Activated CD8-positive, alpha-beta memory T cell treated with anti-CD3 and anti-CD28 coated beads for 48 hours (primary cell): ENCODE measurements around the gene PATL1.
"Not testable (repeated sequence)": the region's sequence is repeated elsewhere in the genome, so short reads cannot be mapped to it uniquely, and the experiment has no call there.

Experiments
- DNase-seq, 3 experiments: peaks; one replicate each; pipeline ENCODE4 v3.0.0-alpha.2; 2020; ENCODE audit warnings: low read depth in 2 of 3, low spot score in 2 of 3

PATL1 gene

GRCh38 chr11:59676205-59676604 is 7.4 kb upstream of the PATL1 start:
- no peak for DNase-seq

- no peak for DNase-seq
Observed at GRCh38 chr11:59674291-59674690, 5.5 kb upstream of the PATL1 start.

DNA sequence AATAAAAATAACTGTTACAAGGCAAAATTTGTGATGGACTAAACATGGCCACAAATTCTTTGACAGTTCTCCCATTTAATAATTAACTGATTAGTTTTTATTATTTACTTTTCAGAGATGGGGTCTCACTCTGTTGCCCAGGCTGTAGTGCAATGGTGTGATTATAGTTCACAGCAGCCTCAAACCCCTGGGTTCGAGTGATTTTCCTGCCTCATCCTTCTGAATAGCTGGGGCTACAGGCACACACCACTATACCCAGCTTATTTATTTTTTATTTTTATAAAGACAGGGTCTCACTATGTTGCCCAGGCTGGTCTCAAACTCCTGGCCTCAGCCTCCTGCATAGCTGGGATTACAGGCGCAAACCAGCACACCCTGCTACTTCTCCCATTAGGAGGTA is 4.5 kb upstream of the PATL1 start:
- no peak for DNase-seq

- DNase-seq: no peak
Observed at GRCh38 chr11:59671471-59671870, 2.6 kb upstream of the PATL1 start.

- no peak for DNase-seq
Observed at GRCh38 chr11:59669611-59670009, 773 bp upstream of the PATL1 start.

DNA sequence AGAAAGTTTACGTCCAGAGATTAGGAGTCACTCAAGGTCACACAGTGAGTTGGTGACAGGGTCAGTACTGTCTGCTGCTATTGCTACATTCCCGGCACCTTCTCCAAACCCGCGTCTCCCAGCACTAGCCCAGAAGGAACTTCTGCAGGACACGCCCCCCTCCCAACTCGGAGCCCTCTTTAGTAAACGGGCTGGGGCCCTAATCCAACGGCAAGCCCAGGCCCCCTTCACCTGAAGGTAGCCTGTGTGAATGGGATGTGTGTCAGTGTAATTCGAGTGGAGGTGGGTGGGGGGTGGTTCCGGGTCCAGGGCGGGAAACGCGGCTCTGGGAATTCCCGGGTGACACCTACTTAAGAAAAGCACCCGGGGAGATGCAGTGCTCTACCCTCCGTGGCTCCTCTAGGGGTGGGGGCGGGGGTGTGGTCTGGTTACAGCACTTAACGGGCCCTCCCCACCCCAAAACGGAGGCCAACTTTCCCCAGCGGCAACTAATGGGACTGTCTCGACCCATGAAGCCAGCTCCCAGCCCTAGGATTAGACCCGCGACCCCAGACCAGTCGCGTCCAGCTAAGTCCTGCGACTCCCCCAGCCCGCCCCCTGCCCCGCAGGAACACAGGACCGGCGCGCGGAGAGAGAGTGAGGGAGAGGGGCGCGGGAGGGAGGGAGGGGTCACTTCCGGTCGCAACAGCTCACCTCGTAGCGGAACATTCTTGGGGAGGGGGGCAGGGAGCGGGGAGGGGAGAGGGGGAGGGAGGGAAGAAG is 468 bp downstream of the PATL1 start:
- peak; percentile 31 to 49 (median 43) for DNase-seq

- no peak for DNase-seq
Observed at GRCh38 chr11:59667812-59668187, 1.0 kb downstream of the PATL1 start.

- DNase-seq: no peak
Observed at GRCh38 chr11:59666969-59667368, 1.9 kb downstream of the PATL1 start.

DNA sequence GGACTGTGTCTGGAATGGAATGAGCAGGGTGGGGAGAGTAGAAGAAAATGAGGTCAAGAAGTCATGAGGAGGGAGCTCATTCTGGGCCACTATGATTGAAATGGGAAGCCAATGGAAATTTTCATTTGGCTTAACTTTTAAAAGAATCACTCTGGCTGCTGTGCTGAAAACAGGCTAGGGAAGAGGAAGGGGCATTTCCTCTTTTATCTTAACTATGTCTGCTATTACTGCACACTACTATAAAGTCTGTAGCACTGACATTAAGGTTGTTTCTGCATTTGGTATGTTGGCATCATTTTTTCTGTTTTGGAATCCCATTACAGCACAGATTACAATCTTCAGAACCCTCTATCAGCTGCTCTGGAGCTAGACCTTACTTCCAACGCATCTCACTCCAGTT is 8.2 kb downstream of the PATL1 start:
- no peak for DNase-seq

DNA sequence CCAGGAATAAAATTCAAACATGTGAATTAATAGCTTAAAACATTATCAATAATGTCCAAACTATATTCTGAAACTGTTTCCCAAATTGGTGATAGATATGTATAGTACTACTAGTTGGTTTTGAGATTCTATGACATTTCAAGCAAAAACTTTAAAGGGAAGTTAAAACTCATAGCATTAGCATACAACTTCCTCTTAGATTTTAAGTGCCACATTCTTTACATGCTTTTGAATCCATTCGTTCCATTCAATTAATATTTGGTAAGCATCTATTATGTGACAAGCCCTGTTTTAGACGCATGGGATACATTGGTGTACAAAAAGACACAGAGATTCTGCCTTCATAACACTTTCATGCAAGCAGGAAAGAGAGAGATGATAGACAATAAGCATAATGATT is 8.9 kb downstream of the PATL1 start:
- no peak for DNase-seq

GRCh38 chr11:59658036-59658435 is 10.8 kb downstream of the PATL1 start:
- DNase-seq: no peak

- no peak for DNase-seq
Observed at GRCh38 chr11:59654893-59655292, 13.9 kb downstream of the PATL1 start.

GRCh38 chr11:59647245-59647980 is 21.4 kb downstream of the PATL1 start:
- DNase-seq: no peak

DNA sequence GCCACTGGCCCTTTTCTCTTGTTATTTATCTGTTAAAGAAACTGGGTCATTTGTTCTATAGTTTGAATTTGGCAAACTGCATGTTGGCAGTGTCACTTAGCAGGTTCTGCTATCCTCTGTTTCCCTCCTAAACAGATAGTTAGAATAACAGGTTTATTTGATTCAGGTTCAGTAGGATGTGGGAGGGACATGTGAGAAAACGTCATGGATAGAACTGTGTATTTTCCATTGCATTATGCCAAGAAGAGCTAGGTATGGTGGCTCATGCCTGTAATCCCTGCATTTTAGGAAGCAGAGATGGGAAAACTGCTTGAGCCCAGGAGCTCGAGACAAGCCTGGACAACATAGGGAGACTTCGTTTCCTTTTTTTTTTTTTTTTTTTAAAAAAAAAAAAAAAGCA is 24.3 kb downstream of the PATL1 start:
- no peak for DNase-seq

DNA sequence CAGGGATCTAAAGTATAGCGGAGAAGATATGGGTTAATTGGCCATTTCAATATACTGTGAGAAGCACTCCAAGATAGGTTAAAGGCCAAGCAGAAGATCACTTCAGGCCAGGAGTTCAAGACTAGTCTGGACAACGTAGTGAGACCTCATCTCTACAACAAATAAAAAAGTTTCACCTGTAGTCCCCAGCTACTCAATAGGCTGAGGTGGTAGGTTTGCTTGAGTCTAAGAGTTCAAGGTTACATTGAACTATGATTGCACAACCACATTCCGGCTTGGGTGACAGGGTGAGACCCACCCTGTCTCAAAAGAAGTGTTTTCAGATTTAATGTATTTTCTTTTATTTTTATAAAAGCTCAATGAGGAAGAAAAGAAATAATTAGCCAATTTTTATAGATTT is 25.4 kb downstream of the PATL1 start:
- no peak for DNase-seq

GRCh38 chr11:59641156-59641555 is 27.7 kb downstream of the PATL1 start:
- no peak for DNase-seq

DNA sequence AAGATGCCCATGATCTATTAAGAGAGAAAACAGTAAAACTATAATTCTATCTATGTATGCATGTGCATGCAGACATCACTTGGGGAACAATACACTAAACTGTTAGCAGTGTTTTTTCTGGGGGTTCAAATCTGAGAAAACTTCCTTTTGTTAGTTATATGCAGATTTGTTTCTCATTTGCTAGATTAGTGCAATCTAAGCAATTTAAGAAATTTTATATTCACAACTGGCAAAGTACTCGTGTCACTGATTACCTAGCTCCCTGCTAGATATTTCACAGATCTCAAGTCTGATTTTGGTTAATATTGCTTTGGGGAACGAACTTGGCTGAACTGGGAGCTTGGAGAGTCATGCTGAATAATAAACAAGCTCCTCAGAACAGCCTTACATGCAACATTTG is 38.3 kb downstream of the PATL1 start:
- DNase-seq: no peak

DNA sequence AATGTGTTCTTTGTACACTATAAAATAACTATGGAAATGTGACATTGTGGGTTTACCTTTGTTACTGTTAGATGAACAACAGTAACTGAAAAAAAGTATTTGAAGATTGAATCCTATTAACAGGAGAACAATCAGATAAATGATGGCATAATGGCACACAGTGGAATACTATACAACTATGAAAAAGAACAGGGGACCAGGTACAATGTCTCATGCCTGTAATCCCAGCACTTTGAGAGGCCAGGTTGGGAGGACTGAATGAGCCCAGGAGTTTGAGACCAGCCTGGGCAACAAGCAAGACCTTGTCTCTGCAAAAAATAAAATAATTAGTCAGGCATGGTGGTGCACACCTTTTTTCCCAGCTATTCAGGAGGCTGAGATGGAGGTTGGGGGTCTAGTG is 38.8 kb downstream of the PATL1 start:
- no peak for DNase-seq

GRCh38 chr11:59626969-59627368 is 41.9 kb downstream of the PATL1 start:
- not testable (repeated sequence) for DNase-seq

DNA sequence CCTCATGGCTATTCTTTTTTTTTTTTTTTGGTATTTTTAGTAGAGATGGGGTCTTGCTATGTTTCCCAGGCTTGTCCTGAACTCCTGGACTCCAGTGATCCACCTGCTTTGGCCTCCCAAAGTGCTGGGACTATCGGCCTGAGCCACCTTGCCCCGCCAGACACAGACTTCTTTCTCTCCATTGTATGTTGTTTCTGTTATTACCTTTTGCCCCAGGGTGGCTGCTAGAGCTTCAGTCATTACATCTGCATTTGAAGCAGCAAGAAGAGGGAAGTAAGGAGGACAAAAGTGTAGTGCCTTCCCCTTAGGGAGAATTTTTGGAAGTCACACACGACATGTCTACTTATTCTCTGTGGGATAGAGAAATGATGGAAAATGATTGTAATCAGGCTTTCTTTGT is 43.1 kb downstream of the PATL1 start:
- no peak for DNase-seq

GRCh38 chr11:59617876-59618275 is 51.0 kb downstream of the PATL1 start:
- DNase-seq: no peak

DNA sequence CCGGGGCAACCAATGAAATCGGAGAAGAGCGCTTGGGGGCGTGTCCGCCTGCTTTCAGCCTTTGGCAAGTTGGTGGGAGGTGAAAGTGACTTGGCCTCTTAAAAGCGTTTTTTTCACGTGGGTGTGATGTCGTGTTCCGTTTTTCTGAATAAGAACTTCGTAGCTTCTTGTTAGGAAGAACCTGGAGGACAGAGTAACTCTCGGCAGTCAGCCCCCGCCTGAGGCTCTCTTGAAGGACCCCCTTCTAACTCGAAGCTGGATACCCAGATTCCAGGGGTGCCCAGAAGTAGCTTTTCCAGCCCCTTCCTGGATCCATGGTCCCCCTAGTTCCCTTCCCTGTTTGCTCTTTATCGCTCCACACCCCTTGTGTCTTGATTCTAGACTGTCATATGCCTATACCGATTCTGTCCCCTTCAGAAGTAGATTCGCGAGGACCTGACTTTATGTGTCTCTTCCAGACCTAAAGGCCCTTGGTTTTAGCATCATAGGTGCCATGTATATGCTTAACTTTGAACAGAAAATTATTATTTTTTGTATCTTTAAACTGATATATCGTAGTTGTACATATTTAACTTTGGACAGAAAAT is 52.3 kb downstream of the PATL1 start:
- DNase-seq: no peak
